Hepatic stellate cell (primary cell): ENCODE results near the gene KRT86.
"Not testable (repeated sequence)": the region's sequence is repeated elsewhere in the genome, so short reads cannot be mapped to it uniquely, and the experiment has no call there.

Experiments
- DNase-seq: peaks from one replicate; pipeline ENCODE4 v3.0.0; 2011; ENCODE audit warnings: low spot score

The KRT86 gene

GRCh38 chr12:52251367-52252051 is 22.9 kb upstream of the KRT86 start:
- DNase-seq: no peak

- not testable (repeated sequence) for DNase-seq
These were observed 22.2 kb upstream of the KRT86 start for GRCh38 chr12:52252175-52252615.

GRCh38 chr12:52252728-52253343 is 21.6 kb upstream of the KRT86 start:
- no peak for DNase-seq

GRCh38 chr12:52253391-52254179 is 20.9 kb upstream of the KRT86 start:
- no peak for DNase-seq

GRCh38 chr12:52254180-52254964 is 20.1 kb upstream of the KRT86 start:
- no peak for DNase-seq

- no peak for DNase-seq
These were observed 19.3 kb upstream of the KRT86 start for GRCh38 chr12:52254965-52255751.

- DNase-seq: no peak
These were observed 18.4 kb upstream of the KRT86 start for GRCh38 chr12:52255926-52256583.

- DNase-seq: no peak
These were observed 17.9 kb upstream of the KRT86 start for GRCh38 chr12:52256584-52256935.

GRCh38 chr12:52257074-52257551 is 17.3 kb upstream of the KRT86 start:
- DNase-seq: no peak

- not testable (repeated sequence) for DNase-seq
These were observed 16.5 kb upstream of the KRT86 start for GRCh38 chr12:52257922-52258321.

GRCh38 chr12:52258335-52258901 is 16.0 kb upstream of the KRT86 start:
- no peak for DNase-seq

- no peak for DNase-seq
These were observed 14.7 kb upstream of the KRT86 start for GRCh38 chr12:52259657-52260243.

GRCh38 chr12:52260361-52261207 is 13.9 kb upstream of the KRT86 start:
- DNase-seq: no peak

GRCh38 chr12:52261208-52261484 is 13.3 kb upstream of the KRT86 start:
- DNase-seq: no peak

GRCh38 chr12:52262286-52262685 is 12.2 kb upstream of the KRT86 start:
- no peak for DNase-seq

GRCh38 chr12:52263761-52264434 is 10.5 kb upstream of the KRT86 start:
- DNase-seq: no peak

- no peak for DNase-seq
These were observed 10.0 kb upstream of the KRT86 start for GRCh38 chr12:52264435-52264825.

GRCh38 chr12:52266514-52266913 is 7.9 kb upstream of the KRT86 start:
- no peak for DNase-seq

- DNase-seq: no peak
These were observed 7.2 kb upstream of the KRT86 start for GRCh38 chr12:52267266-52267665.
